HepG2 (cell line): ENCODE measurements around the gene SSBP4. TPM values are rescaled to one million over a fixed set of nuclear protein-coding genes. Genes with fewer than 3 reads are reported as not detected.
A peak's percentile ranks its signal among the peaks of the same experiment; 100 is the strongest.

Experiments
- BCL6 ChIP-seq: IDR thresholded peaks from 2 replicates; pipeline ENCODE4 v1.6.1; 2016; ENCODE audit warnings: missing genetic modification reagents, missing compliant biosample characterization
- EP300 ChIP-seq, 3 experiments: sonication (generic) in 1 of 3; formaldehyde crosslinking in 1 of 3; IDR thresholded peaks; 2 replicates each; pipeline versions ENCODE4 v1.5.1 to v1.6.1; 2011 to 2020; ENCODE audit warnings: low read depth in 2 of 3, low read length in 2 of 3, borderline replicate concordance in 1 of 3, improper control_type of control experiment in 1 of 3, mild to moderate bottlenecking in 1 of 3, missing genetic modification reagents in 1 of 3, moderate library complexity in 1 of 3
- FOXA3 ChIP-seq: IDR thresholded peaks from 2 replicates; pipeline ENCODE4 v1.6.1; 2016; ENCODE audit warnings: missing genetic modification reagents, missing compliant biosample characterization
- GABPB1 ChIP-seq: IDR thresholded peaks from 2 replicates; pipeline ENCODE4 v1.6.1; 2016; ENCODE audit warnings: mild to moderate bottlenecking, missing genetic modification reagents, moderate library complexity, missing compliant biosample characterization
- JUND ChIP-seq: sonication (generic); formaldehyde crosslinking; IDR thresholded peaks from 2 replicates; pipeline ENCODE4 v1.8.0; 2022; ENCODE audit warnings: mild to moderate bottlenecking, missing genetic modification reagents
- KAT8 ChIP-seq: IDR thresholded peaks from 2 replicates; pipeline ENCODE4 v1.6.1; 2016; ENCODE audit warnings: missing genetic modification reagents, missing compliant biosample characterization
- MXD4 ChIP-seq: IDR thresholded peaks from 2 replicates; pipeline ENCODE4 v1.6.1; 2016; ENCODE audit warnings: mild to moderate bottlenecking, missing biosample characterization, missing genetic modification reagents
- POGZ ChIP-seq: sonication (generic); formaldehyde crosslinking; IDR thresholded peaks from 2 replicates; pipeline ENCODE4 v1.4.0; 2020; ENCODE audit warnings: mild to moderate bottlenecking, missing genetic modification reagents
- RBFOX2 ChIP-seq: fragments of 200-400 bp; formaldehyde crosslinking; IDR thresholded peaks from 2 replicates; pipeline ENCODE4 v1.6.1; 2017; ENCODE audit warnings: low read depth, mild to moderate bottlenecking, low read length
- ZNF235 ChIP-seq: sonication (generic); formaldehyde crosslinking; IDR thresholded peaks from 2 replicates; pipeline ENCODE4 v1.8.1; 2023; ENCODE audit warnings: mild to moderate bottlenecking, missing genetic modification reagents, borderline replicate concordance
- ZNF432 ChIP-seq: sonication (generic); formaldehyde crosslinking; IDR thresholded peaks from 2 replicates; pipeline ENCODE4 v1.5.0; 2020; ENCODE audit warnings: missing genetic modification reagents, mild to moderate bottlenecking, borderline replicate concordance
- ZNF605 ChIP-seq: sonication (generic); formaldehyde crosslinking; IDR thresholded peaks from 2 replicates; pipeline ENCODE4 v1.8.0; 2022; ENCODE audit warnings: mild to moderate bottlenecking, missing genetic modification reagents
- ZNF674 ChIP-seq: sonication (generic); formaldehyde crosslinking; IDR thresholded peaks from 2 replicates; pipeline ENCODE4 v1.5.0; 2020; ENCODE audit warnings: low read depth, mild to moderate bottlenecking, missing genetic modification reagents
- polyA plus RNA-seq, 8 experiments: library from polyadenylated mRNA; depleted of rRNA in 3 of 8; stranded (reverse) in 7 of 8; unstranded in 1 of 8; fragments of >200 nt; fragmentation: Illumina TruSeq in 4 of 8; extraction: Trizol in 4 of 8; gene quantifications; 2 replicates each; pipeline versions ENCODE4 v1.2.1 to v1.2.3, GENCODE V29; 2011 to 2016; ENCODE audit warnings: low read depth in 4 of 8, missing spikeins in 1 of 8, mixed read lengths in 1 of 8; ENCODE audit not compliant: insufficient read depth in 1 of 8
- total RNA-seq, 5 experiments: library from RNA; depleted of rRNA; stranded (reverse); fragments of >200 nt; fragmentation: Illumina TruSeq; extraction: Trizol; gene quantifications; 2 replicates each; pipeline ENCODE4 v1.2.3, GENCODE V29; 2016; ENCODE audit warnings: low read depth in 1 of 5
- TF ChIP-seq, protein P1 (sequence below): IDR thresholded peaks from 2 replicates; pipeline ENCODE4 v1.6.1; 2018; ENCODE audit warnings: missing genetic modification reagents, mild to moderate bottlenecking, missing compliant biosample characterization
- TF ChIP-seq, protein P2 (sequence below): sonication (generic); formaldehyde crosslinking; conservative IDR thresholded peaks from 2 replicates; pipeline ENCODE4 v1.4.0; 2020; ENCODE audit warnings: missing genetic modification reagents
- TF ChIP-seq, protein P3 (sequence below), 2 experiments: sonication (generic) in 1 of 2; formaldehyde crosslinking in 1 of 2; IDR thresholded peaks; 2 replicates each; pipeline versions ENCODE4 v1.4.0 to v1.6.1; 2018 to 2020; ENCODE audit warnings: missing genetic modification reagents in 2 of 2, borderline replicate concordance in 1 of 2, low read depth in 1 of 2, mild to moderate bottlenecking in 1 of 2, missing biosample characterization in 1 of 2
- TF ChIP-seq, protein P4 (sequence below): IDR thresholded peaks from 2 replicates; pipeline ENCODE4 v1.6.1; 2016; ENCODE audit warnings: low read depth
- TF ChIP-seq, protein P5 (sequence below): sonication (generic); formaldehyde crosslinking; IDR thresholded peaks from 2 replicates; pipeline ENCODE4 v1.5.0; 2020; ENCODE audit warnings: mild to moderate bottlenecking, low read depth, missing genetic modification reagents, borderline replicate concordance

SSBP4 gene
- total and polyA plus RNA-seq, 2 of the 13 experiments (the other 11 are each of a cell fraction or from before 2014, with no cell fraction given) = 20.8 to 39.5 TPM

DNA sequence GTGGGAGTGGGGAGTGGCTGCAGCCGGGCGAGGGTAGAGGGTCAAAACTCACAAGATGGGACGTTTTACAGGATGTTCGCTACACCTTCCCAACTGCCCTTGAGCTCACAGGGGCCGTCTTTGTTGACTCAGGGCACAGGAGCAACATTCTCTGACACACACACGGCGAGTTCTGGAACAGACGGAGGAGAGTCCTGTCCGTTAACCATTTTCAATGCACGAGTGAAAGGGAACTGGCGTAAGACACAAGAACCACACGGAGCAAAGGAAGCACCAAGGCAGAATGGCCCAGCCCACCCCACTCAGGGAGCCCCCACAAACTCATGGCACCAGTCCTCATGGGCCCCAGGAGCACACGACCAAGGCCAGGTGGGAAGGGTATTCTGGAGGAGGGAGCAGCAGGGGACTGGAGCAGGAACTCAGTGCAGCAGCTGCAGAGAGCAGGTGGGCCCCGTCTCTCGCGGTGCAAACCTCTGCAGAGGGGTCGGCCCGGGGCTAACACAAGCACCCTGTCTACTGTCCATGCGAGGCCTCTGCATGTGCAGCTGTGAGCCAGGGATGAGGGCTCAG is 56.6 kb downstream of the SSBP4 start (continued):
- TF ChIP-seq, protein P1, sequence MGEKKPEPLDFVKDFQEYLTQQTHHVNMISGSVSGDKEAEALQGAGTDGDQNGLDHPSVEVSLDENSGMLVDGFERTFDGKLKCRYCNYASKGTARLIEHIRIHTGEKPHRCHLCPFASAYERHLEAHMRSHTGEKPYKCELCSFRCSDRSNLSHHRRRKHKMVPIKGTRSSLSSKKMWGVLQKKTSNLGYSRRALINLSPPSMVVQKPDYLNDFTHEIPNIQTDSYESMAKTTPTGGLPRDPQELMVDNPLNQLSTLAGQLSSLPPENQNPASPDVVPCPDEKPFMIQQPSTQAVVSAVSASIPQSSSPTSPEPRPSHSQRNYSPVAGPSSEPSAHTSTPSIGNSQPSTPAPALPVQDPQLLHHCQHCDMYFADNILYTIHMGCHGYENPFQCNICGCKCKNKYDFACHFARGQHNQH = peak; percentile 67; the same call in 1 of the 2 replicates
- TF ChIP-seq ZNF235 (CRISPR knock-in tag) (0 out of 2 replicates have a peak, but pooled peaks have one; percentile 18), MXD4 (CRISPR knock-in tag) (no peak; the same call in 1 of the 2 replicates), FOXA3 (CRISPR knock-in tag) (peak; percentile 96), KAT8 (CRISPR knock-in tag) (peak; percentile 66; the same call in 1 of the 2 replicates), ZNF674 (CRISPR knock-in tag) (no peak), RBFOX2 (no peak), BCL6 (0 out of 2 replicates have a peak, but pooled peaks have one; percentile 37), EP300 (IDR thresholded peaks at IDR 0.05; ENCODE audit: low read depth in 2 of 2, low read length in 2 of 2) (peak in 1 of 2 experiments; percentile 43; a peak in 1 of 4 replicates), EP300 (CRISPR knock-in tag; IDR thresholded peaks at IDR 0.05; ENCODE audit: borderline replicate concordance) (no peak), GABPB1 (CRISPR knock-in tag) (peak; percentile 40), ZNF605 (peak; percentile 68; the same call in 1 of the 2 replicates), ZNF432 (CRISPR knock-in tag) (no peak), POGZ (CRISPR knock-in tag) (peak; percentile 41; the same call in 1 of the 2 replicates), JUND (CRISPR knock-in tag) (peak; percentile 39; the same call in 1 of the 2 replicates)
- TF ChIP-seq, protein P2, sequence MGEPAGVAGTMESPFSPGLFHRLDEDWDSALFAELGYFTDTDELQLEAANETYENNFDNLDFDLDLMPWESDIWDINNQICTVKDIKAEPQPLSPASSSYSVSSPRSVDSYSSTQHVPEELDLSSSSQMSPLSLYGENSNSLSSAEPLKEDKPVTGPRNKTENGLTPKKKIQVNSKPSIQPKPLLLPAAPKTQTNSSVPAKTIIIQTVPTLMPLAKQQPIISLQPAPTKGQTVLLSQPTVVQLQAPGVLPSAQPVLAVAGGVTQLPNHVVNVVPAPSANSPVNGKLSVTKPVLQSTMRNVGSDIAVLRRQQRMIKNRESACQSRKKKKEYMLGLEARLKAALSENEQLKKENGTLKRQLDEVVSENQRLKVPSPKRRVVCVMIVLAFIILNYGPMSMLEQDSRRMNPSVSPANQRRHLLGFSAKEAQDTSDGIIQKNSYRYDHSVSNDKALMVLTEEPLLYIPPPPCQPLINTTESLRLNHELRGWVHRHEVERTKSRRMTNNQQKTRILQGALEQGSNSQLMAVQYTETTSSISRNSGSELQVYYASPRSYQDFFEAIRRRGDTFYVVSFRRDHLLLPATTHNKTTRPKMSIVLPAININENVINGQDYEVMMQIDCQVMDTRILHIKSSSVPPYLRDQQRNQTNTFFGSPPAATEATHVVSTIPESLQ (CRISPR knock-in tag) = no peak
- TF ChIP-seq, protein P3, sequence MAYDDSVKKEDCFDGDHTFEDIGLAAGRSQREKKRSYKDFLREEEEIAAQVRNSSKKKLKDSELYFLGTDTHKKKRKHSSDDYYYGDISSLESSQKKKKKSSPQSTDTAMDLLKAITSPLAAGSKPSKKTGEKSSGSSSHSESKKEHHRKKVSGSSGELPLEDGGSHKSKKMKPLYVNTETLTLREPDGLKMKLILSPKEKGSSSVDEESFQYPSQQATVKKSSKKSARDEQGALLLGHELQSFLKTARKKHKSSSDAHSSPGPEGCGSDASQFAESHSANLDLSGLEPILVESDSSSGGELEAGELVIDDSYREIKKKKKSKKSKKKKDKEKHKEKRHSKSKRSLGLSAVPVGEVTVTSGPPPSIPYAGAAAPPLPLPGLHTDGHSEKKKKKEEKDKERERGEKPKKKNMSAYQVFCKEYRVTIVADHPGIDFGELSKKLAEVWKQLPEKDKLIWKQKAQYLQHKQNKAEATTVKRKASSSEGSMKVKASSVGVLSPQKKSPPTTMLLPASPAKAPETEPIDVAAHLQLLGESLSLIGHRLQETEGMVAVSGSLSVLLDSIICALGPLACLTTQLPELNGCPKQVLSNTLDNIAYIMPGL (CRISPR knock-in tag; IDR thresholded peaks at IDR 0.05; ENCODE audit: borderline replicate concordance in 1 of 2, low read depth in 1 of 2) = peak in 1 of 2 experiments; percentile 44; a peak in 1 of 4 replicates
- TF ChIP-seq, protein P4, sequence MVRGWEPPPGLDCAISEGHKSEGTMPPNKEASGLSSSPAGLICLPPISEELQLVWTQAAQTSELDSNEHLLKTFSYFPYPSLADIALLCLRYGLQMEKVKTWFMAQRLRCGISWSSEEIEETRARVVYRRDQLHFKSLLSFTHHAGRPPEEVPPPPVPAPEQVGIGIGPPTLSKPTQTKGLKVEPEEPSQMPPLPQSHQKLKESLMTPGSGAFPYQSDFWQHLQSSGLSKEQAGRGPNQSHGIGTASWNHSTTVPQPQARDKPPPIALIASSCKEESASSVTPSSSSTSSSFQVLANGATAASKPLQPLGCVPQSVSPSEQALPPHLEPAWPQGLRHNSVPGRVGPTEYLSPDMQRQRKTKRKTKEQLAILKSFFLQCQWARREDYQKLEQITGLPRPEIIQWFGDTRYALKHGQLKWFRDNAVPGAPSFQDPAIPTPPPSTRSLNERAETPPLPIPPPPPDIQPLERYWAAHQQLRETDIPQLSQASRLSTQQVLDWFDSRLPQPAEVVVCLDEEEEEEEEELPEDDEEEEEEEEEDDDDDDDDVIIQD (CRISPR knock-in tag) = no peak
- TF ChIP-seq, protein P5, sequence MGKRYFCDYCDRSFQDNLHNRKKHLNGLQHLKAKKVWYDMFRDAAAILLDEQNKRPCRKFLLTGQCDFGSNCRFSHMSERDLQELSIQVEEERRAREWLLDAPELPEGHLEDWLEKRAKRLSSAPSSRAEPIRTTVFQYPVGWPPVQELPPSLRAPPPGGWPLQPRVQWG (CRISPR knock-in tag) = peak; percentile 73; the same call in 1 of the 2 replicates
